Mesodermal cell (in vitro differentiated cells): Measurements from ENCODE around the gene EPS8. TPM values are rescaled to one million over a fixed set of nuclear protein-coding genes. Genes with fewer than 3 reads are reported as not detected.

Source experiments
- H3K27ac ChIP-seq: 2 replicates; pipeline ENCODE4 v1.7.0; 2013; ENCODE audit warnings: mild to moderate bottlenecking, low read depth, low read length, moderate library complexity; ENCODE audit not compliant: severe bottlenecking
- H3K36me3 ChIP-seq: 2 replicates; pipeline ENCODE4 v1.7.1; 2013; ENCODE audit warnings: mild to moderate bottlenecking, low read length, moderate library complexity; ENCODE audit not compliant: control insufficient read depth, insufficient read depth
- H3K4me1 ChIP-seq: one replicate; pipeline ENCODE4 v1.7.1; 2013; ENCODE audit warnings: mild to moderate bottlenecking, low read length; ENCODE audit not compliant: insufficient read depth, control insufficient read depth, poor library complexity, severe bottlenecking
- H3K4me3 ChIP-seq: 2 replicates; pipeline ENCODE4 v1.7.0; 2013; ENCODE audit warnings: low read length, control low read depth, mild to moderate bottlenecking; ENCODE audit not compliant: insufficient read depth, poor library complexity, severe bottlenecking; ENCODE audit errors: extremely low read depth
- H3K9me3 ChIP-seq: 2 replicates; pipeline ENCODE4 v1.7.1; 2013; ENCODE audit warnings: mild to moderate bottlenecking, low read length, moderate library complexity; ENCODE audit not compliant: control insufficient read depth
- whole genome bisulfite sequencing, 2 experiments: methylation state at CpG; one replicate each; pipeline ENCODE4 v1.1.5; 2013; ENCODE audit warnings: missing lambda C conversion rate in 2 of 2; ENCODE audit not compliant: insufficient coverage in 2 of 2; 5-methylcytosine and 5-hydroxymethylcytosine counted together
- polyA plus RNA-seq, 2 experiments: library from polyadenylated mRNA; stranded (reverse); fragments of 50-300 nt; gene quantifications; one replicate each; pipeline ENCODE4 v1.2.3, GENCODE V29; 2013

Gene EPS8
- 25.0 TPM for polyA plus RNA-seq (2013, experiment 1 of 2)
- polyA plus RNA-seq (2013, experiment 2 of 2): 20.4 TPM

- Histone ChIP-seq H3K27ac (no peak within 1 kb of the TSS), H3K9me3 (no peaks in the 10 kb centered on the region), H3K36me3 (no peaks in the 10 kb centered on the region), H3K4me3 (peak within 1 kb of the TSS; percentile 67), H3K4me1 (peaks cover 6% of the 10 kb centered on the region)
- WGBS, 2 experiments: 1 to 3% methylated on average over 53 to 80 of the region's 85 CpGs
Measured at GRCh38 chr12:15789220-15790171, at the start of gene EPS8. TSS of gene EPS8 (minus strand) at chr12:15789388. CDS start at chr12:15682951, 106,437 bp downstream.

- Histone ChIP-seq H3K4me1 (no peaks in the 10 kb centered on the region), H3K4me3 (no peak overlapping the region), H3K27ac (no peak overlapping the region), H3K9me3 (peaks cover 4% of the 10 kb centered on the region), H3K36me3 (no peaks in the 10 kb centered on the region)
- 84 to 100% methylated on average over 2 to 5 of the region's 5 CpGs for WGBS, 2 experiments
Measured at GRCh38 chr12:15837141-15837790, 48.1 kb upstream of the EPS8 start.

- Histone ChIP-seq H3K4me1 (no peaks in the 10 kb centered on the region), H3K27ac (no peak overlapping the region), H3K4me3 (no peak overlapping the region), H3K9me3 (peaks cover 4% of the 10 kb centered on the region), H3K36me3 (no peaks in the 10 kb centered on the region)
- 80 to 86% methylated on average over 1 to 2 of the region's 4 CpGs for WGBS, 2 experiments
Measured at GRCh38 chr12:15834575-15834974, 45.4 kb upstream of the EPS8 start.

GRCh38 chr12:15831315-15831978 lies 42.3 kb upstream of the EPS8 start:
- 83 to 100% methylated on average over 1 to 2 of the region's 3 CpGs for WGBS, 2 experiments
- Histone ChIP-seq H3K36me3 (no peaks in the 10 kb centered on the region), H3K27ac (no peak overlapping the region)

GRCh38 chr12:15830538-15830937 lies 41.4 kb upstream of the EPS8 start:
- Histone ChIP-seq H3K9me3 (no peaks in the 10 kb centered on the region), H3K36me3 (no peaks in the 10 kb centered on the region), H3K27ac (no peak overlapping the region), H3K4me1 (no peaks in the 10 kb centered on the region), H3K4me3 (no peak overlapping the region)
- 92% methylated on average over 1 to 2 of the region's 3 CpGs for WGBS, 2 experiments

More at GRCh38 chr12:15831315-15831978, 42.3 kb upstream of the EPS8 start:
- H3K4me1 ChIP-seq: no peaks in the 10 kb centered on the region
- H3K4me3 ChIP-seq: no peak overlapping the region
- no peaks in the 10 kb centered on the region for H3K9me3 ChIP-seq

GRCh38 chr12:15829949-15830348 lies 40.8 kb upstream of the EPS8 start:
- no peak overlapping the region for H3K4me3 ChIP-seq
- H3K27ac ChIP-seq: no peak overlapping the region
- H3K36me3 ChIP-seq: no peaks in the 10 kb centered on the region
- H3K9me3 ChIP-seq: no peaks in the 10 kb centered on the region
- H3K4me1 ChIP-seq: no peaks in the 10 kb centered on the region
- WGBS, 2 experiments: 85 to 92% methylated on average over 1 to 3 of the region's 3 CpGs

- no peaks in the 10 kb centered on the region for H3K9me3 ChIP-seq
- no CpG with 5 or more reads among the region's 3 CpGs for WGBS, 2 experiments
- H3K4me1 ChIP-seq: no peaks in the 10 kb centered on the region
- H3K36me3 ChIP-seq: no peaks in the 10 kb centered on the region
- no peak overlapping the region for H3K27ac ChIP-seq
- H3K4me3 ChIP-seq: no peak overlapping the region
Measured at GRCh38 chr12:15829255-15829654, 40.1 kb upstream of the EPS8 start.

- H3K4me3 ChIP-seq: no peak overlapping the region
- no peaks in the 10 kb centered on the region for H3K9me3 ChIP-seq
- WGBS, 2 experiments: no CpG with 5 or more reads among the region's 1 CpG
- H3K36me3 ChIP-seq: no peaks in the 10 kb centered on the region
- H3K4me1 ChIP-seq: no peaks in the 10 kb centered on the region
- no peak overlapping the region for H3K27ac ChIP-seq
Measured at GRCh38 chr12:15827136-15827535, 37.9 kb upstream of the EPS8 start.

- H3K36me3 ChIP-seq: no peaks in the 10 kb centered on the region
- no peaks in the 10 kb centered on the region for H3K9me3 ChIP-seq
- H3K4me1 ChIP-seq: no peaks in the 10 kb centered on the region
- 71% methylated on average over 1 of the region's 3 CpGs; no CpG with 5 or more reads in 1 of the 2 experiments for WGBS, 2 experiments
- no peak overlapping the region for H3K27ac ChIP-seq
- H3K4me3 ChIP-seq: no peak overlapping the region
Measured at GRCh38 chr12:15824516-15824915, 35.3 kb upstream of the EPS8 start.

- no peaks in the 10 kb centered on the region for H3K36me3 ChIP-seq
- H3K4me1 ChIP-seq: no peaks in the 10 kb centered on the region
- H3K4me3 ChIP-seq: no peak overlapping the region
- H3K9me3 ChIP-seq: no peaks in the 10 kb centered on the region
- no peak overlapping the region for H3K27ac ChIP-seq
- no CpG with 5 or more reads among the region's 3 CpGs for WGBS, 2 experiments
Measured at GRCh38 chr12:15823360-15824128, 34.4 kb upstream of the EPS8 start.
